Body of pancreas (tissue), 4 donors: ENCODE measurements around the gene VKORC1. TPM values are rescaled to one million over a fixed set of nuclear protein-coding genes. Genes with fewer than 3 reads are reported as not detected.

Experiments
- ATAC-seq: fragments of 150-250 bp; one replicate; pipeline ENCODE4 v1.9.1; 2016
- DNase-seq, 4 donors: peaks; one replicate each; pipeline ENCODE4 v3.0.0-alpha.2; 2019
- H3K27ac ChIP-seq, 4 donors: fragments of 200-600 bp; sonication (generic); 1 replicate in 3 of 4; 2 replicates in 1 of 4; pipeline versions ENCODE4 v1.5.1 to v1.6.1; 2016 to 2019; ENCODE audit warnings: mild to moderate bottlenecking in 1 of 4, mixed read lengths in 1 of 4, moderate library complexity in 1 of 4
- H3K27me3 ChIP-seq, 2 donors: fragments of 200-600 bp; sonication (generic); one replicate each; pipeline ENCODE4 v1.6.0; 2016; ENCODE audit warnings: mild to moderate bottlenecking in 1 of 2
- H3K36me3 ChIP-seq, 2 donors: fragments of 200-600 bp; sonication (generic); replicated peaks in 1 of 2; 2 replicates each; pipeline ENCODE4 v1.5.1; 2016; ENCODE audit warnings: low read depth in 2 of 2; ENCODE audit not compliant: insufficient read depth in 1 of 2
- H3K4me1 ChIP-seq: fragments of 200-600 bp; sonication (generic); one replicate; pipeline ENCODE4 v1.6.0; 2016
- H3K4me3 ChIP-seq, 2 donors: fragments of 200-600 bp; sonication (generic); 1 replicate in 1 of 2; 2 replicates in 1 of 2; pipeline ENCODE4 v1.5.1; 2016 to 2019
- H3K9me3 ChIP-seq, 3 donors: fragments of 200-600 bp; sonication (generic); 1 replicate in 2 of 3; 2 replicates in 1 of 3; pipeline ENCODE4 v1.5.1; 2016
- POLR2A ChIP-seq, 3 donors: fragments of 450-650 bp; IDR thresholded peaks; one replicate each; pipeline ENCODE4 v1.6.1; 2016; ENCODE audit warnings: antibody characterized with exemption in 3 of 3, mild to moderate bottlenecking in 2 of 3
- WGBS, 2 donors: methylation state at CpG; one replicate each; pipeline ENCODE4 v1.1.5; 2017; 5-methylcytosine and 5-hydroxymethylcytosine counted together
- intact Hi-C: fragments of 100-400 bp; cut with DNase I; formaldehyde crosslinking; loops from one replicate; pipeline ENCODE4 v1.15.1; 2023
- total RNA-seq, 2 donors: library from RNA; depleted of rRNA; stranded (reverse); fragments of >200 nt; gene quantifications; one replicate each; pipeline ENCODE4 v1.1.0, GENCODE V29; 2016
- TF ChIP-seq, protein P1 (sequence below), 7 experiments: fragments of 450-650 bp in 4 of 7; fragments of 200-600 bp in 3 of 7; sonication (generic) in 3 of 7; IDR thresholded peaks; one replicate each; pipeline ENCODE4 v1.5.1; 2016 to 2019; ENCODE audit warnings: antibody characterized with exemption in 7 of 7

Gene VKORC1
- total RNA-seq: 100 to 1,000 TPM in 1 of 2 donors, 10 to 100 TPM in 1; 42.5 to 104 TPM

- ATAC-seq (peak; percentile 98), DNase-seq (peak; percentile 96 to 98 (median 96))
- TF ChIP-seq, protein P1, sequence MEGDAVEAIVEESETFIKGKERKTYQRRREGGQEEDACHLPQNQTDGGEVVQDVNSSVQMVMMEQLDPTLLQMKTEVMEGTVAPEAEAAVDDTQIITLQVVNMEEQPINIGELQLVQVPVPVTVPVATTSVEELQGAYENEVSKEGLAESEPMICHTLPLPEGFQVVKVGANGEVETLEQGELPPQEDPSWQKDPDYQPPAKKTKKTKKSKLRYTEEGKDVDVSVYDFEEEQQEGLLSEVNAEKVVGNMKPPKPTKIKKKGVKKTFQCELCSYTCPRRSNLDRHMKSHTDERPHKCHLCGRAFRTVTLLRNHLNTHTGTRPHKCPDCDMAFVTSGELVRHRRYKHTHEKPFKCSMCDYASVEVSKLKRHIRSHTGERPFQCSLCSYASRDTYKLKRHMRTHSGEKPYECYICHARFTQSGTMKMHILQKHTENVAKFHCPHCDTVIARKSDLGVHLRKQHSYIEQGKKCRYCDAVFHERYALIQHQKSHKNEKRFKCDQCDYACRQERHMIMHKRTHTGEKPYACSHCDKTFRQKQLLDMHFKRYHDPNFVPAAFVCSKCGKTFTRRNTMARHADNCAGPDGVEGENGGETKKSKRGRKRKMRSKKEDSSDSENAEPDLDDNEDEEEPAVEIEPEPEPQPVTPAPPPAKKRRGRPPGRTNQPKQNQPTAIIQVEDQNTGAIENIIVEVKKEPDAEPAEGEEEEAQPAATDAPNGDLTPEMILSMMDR (IDR thresholded peaks at IDR 0.05): peak in 4 of 7 experiments; percentile 3 to 20 (median 14)
- peak; percentile 57 to 81 (median 81) for TF ChIP-seq POLR2A (IDR thresholded peaks at IDR 0.05)
- intact Hi-C loops: no loop called here
- Histone ChIP-seq H3K27ac (peak within 1 kb of the TSS; percentile 72 to 94 (median 91)), H3K4me3 (peak within 1 kb of the TSS; percentile 59 to 71), H3K27me3 (no peaks in the 10 kb centered on the region), H3K4me1 (peaks cover 24% of the 10 kb centered on the region), H3K36me3 (peaks cover 0 to 2% of the 10 kb centered on the region in 2 donors), H3K9me3 (no peaks in the 10 kb centered on the region)
- 0% methylated on average over 5 to 67 of the region's 69 CpGs for WGBS, 2 donors
Observed at GRCh38 chr16:31094424-31095120, at the start of gene VKORC1. Gene VKORC1 (minus strand): TSS chr16:31094797. CDS start chr16:31094729, 68 bp downstream.

GRCh38 chr16:31143694-31144148 is 49.1 kb upstream of the VKORC1 start:
- ATAC-seq (no peak), DNase-seq (no peak)
- Histone ChIP-seq H3K27me3 (no peaks in the 10 kb centered on the region), H3K9me3 (no peaks in the 10 kb centered on the region), H3K27ac (no peak overlapping the region), H3K4me3 (no peak overlapping the region), H3K36me3 (no peaks in the 10 kb centered on the region), H3K4me1 (peaks cover 47% of the 10 kb centered on the region)
- 93 to 94% methylated on average over 8 of the region's 8 CpGs for WGBS, 2 donors
- intact Hi-C loops: loop anchor here (10.0 kb wide), 2 partner anchors 69 to 159 kb away; partner anchors contain the start of genes HSD3B7, ZNF646 and ZNF668
- TF ChIP-seq POLR2A (IDR thresholded peaks at IDR 0.05): no peak
- TF ChIP-seq, protein P1 (IDR thresholded peaks at IDR 0.05): no peak

DNA sequence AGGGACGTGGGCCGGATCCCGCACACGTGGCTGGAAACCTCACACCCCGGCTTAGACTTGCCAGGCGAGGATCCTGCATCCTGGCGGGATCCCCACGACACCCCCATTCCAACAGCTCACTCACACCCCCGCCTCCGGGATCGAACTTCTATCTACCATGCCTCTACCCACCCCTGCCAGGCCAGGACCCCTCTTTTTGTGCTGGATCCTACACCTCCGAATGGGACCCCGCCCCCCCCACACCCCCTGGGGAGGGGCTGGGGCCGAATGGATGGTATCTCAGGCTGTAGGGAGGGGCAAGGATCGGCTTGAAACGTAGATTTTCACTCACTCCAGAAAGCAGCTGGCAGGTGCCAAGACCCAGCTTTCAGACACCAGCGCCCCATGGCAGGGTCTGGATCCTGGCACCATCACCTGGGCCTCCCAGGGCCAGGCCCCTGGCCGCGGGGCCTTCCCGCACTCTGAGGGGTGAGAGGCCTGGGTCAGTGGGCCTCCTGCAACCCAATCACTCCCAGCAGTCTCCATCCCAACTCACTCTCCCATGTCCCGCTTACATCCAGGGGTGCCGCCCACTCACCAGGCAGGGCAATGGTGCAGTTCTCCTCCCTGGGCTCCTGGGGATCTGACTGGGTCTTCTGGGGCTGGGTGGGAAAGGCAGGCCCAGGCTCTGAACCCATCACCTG is 48.6 kb upstream of the VKORC1 start:
- Histone ChIP-seq H3K27ac (peak overlapping the region; percentile 80 to 92 (median 87)), H3K9me3 (no peaks in the 10 kb centered on the region), H3K36me3 (no peaks in the 10 kb centered on the region), H3K4me3 (no peak overlapping the region), H3K27me3 (no peaks in the 10 kb centered on the region), H3K4me1 (peaks cover 47% of the 10 kb centered on the region)
- WGBS, 2 donors: 63 to 86% methylated on average over 10 to 22 of the region's 22 CpGs
- intact Hi-C loops: loop anchor here (10.0 kb wide), 2 partner anchors 68 to 158 kb away; partner anchors contain the start of genes HSD3B7, ZNF646 and ZNF668
- no peak for TF ChIP-seq POLR2A (IDR thresholded peaks at IDR 0.05)
- TF ChIP-seq, protein P1 (IDR thresholded peaks at IDR 0.05): no peak
- DNase-seq (peak in 3 of 4 donors; percentile 31 to 45 (median 33)), ATAC-seq (no peak)

DNA sequence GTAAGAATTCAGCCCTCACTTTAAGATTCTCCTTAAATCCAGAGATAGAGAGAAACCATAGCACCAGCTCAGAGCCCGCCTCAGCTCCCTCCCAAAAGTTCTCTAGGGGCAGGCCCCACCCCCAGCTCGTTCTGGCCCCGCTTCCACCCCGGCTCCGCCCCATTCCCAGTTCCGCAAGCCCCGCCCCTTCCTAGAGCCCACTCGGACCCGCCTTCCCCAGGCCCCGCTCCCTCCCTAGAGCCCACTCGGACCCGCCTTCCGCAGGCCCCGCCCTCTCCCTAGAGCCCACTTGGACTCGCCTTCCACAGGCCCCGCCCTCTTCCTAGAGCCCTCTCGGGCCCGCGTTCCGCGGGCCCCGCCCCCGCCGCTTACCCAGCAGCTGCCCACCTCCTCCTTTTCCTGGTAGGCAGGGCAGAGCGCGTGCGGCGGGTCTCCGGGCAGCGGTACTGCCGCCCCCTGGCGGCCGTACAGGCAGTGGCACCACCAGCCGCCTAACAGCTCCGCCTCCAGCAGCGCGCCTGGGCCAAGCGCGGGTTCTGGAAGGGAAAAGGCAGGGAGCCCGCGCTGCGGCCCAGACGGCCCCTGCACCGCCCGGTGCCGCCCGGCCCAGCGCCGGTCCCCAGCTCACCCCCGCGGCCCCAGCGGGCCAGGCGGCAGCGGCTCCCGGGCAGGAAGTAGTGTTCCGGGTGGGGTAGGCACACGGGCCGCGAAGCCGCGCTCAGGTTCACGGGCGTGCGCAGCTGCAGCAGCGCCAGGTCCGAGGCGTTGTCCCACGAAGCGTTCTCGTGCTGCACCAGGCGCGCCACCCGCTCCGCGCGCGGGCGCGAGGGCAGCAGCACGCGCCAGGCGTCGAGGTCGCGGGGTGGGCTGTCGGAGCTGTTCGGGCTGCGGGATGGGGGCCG is 47.8 kb upstream of the VKORC1 start:
- WGBS, 2 donors: 0 to 4% methylated on average over 28 to 79 of the region's 89 CpGs
- peaks cover 48% of the 10 kb centered on the region for H3K4me1 ChIP-seq
- no peaks in the 10 kb centered on the region for H3K27me3 ChIP-seq
- TF ChIP-seq, protein P1 (IDR thresholded peaks at IDR 0.05): peak; percentile 95 to 100 (median 97)
- TF ChIP-seq POLR2A (IDR thresholded peaks at IDR 0.05): peak in 2 of 3 donors; percentile 42 to 62
- no peaks in the 10 kb centered on the region for H3K9me3 ChIP-seq
- H3K36me3 ChIP-seq: no peaks in the 10 kb centered on the region
- intact Hi-C loops: loop anchor here (10.0 kb wide), 2 partner anchors 68 to 158 kb away; partner anchors contain the start of genes HSD3B7, ZNF646 and ZNF668
- H3K4me3 ChIP-seq: no peak overlapping the region
- ATAC-seq: peak; percentile 88
- peak; percentile 99 to 100 (median 100) for DNase-seq
- peak overlapping the region; percentile 83 to 92 (median 92) for H3K27ac ChIP-seq
